H1 (cell line): Measurements from ENCODE around the gene RAB1B. TPM values are rescaled to one million over a fixed set of nuclear protein-coding genes. Genes with fewer than 3 reads are reported as not detected.

Source experiments
- ATF3 ChIP-seq: IDR thresholded peaks from 2 replicates; pipeline ENCODE4 v1.6.1; 2011; ENCODE audit warnings: low read depth, mild to moderate bottlenecking, low read length; ENCODE audit not compliant: insufficient read depth
- BACH1 ChIP-seq: IDR thresholded peaks from 2 replicates; pipeline ENCODE4 v1.6.1; 2012; ENCODE audit warnings: low read length, improper control_type of control experiment
- CBX5 ChIP-seq: fragments of 300-800, 300-1000 bp; sonication (generic); IDR thresholded peaks from 2 replicates; pipeline ENCODE4 v1.7.1; 2016; ENCODE audit warnings: antibody characterized with exemption, low read length, low read depth
- CTBP2 ChIP-seq: IDR thresholded peaks from 2 replicates; pipeline ENCODE4 v1.7.0; 2011; ENCODE audit warnings: borderline replicate concordance, mild to moderate bottlenecking, moderate library complexity, mixed read lengths, low read length; ENCODE audit not compliant: insufficient read depth, insufficient read length
- CTCF ChIP-seq, 3 experiments: IDR thresholded peaks; 1 replicate in 2 of 3; 2 replicates in 1 of 3; pipeline versions ENCODE4 v1.5.1 to v1.6.1; 2011; ENCODE audit warnings: low read length in 3 of 3, mild to moderate bottlenecking in 3 of 3, inconsistent platforms in 2 of 3, low read depth in 1 of 3, moderate library complexity in 1 of 3; ENCODE audit not compliant: insufficient read depth in 1 of 3; ENCODE audit errors: control extremely low read depth in 1 of 3
- EGR1 ChIP-seq: IDR thresholded peaks from 2 replicates; pipeline ENCODE4 v1.6.1; 2011; ENCODE audit warnings: low read depth, low read length, borderline replicate concordance
- FOSL1 ChIP-seq: IDR thresholded peaks from 2 replicates; pipeline ENCODE4 v1.6.1; 2011; ENCODE audit warnings: mild to moderate bottlenecking, low read depth, low read length, moderate library complexity; ENCODE audit not compliant: insufficient read depth
- GABPA ChIP-seq: IDR thresholded peaks from 2 replicates; pipeline ENCODE4 v1.6.1; 2011; ENCODE audit warnings: mild to moderate bottlenecking, low read length, moderate library complexity, borderline replicate concordance; ENCODE audit not compliant: insufficient read depth
- GTF2F1 ChIP-seq: IDR thresholded peaks from 2 replicates; pipeline ENCODE4 v1.6.1; 2012; ENCODE audit warnings: low read depth, low read length, improper control_type of control experiment, borderline replicate concordance
- KDM1A ChIP-seq: fragments of 200-600, 300-600 bp; sonication (generic); IDR thresholded peaks from 2 replicates; pipeline ENCODE4 v1.7.1; 2016; ENCODE audit warnings: mild to moderate bottlenecking, low read length, borderline replicate concordance
- KDM4A ChIP-seq: IDR thresholded peaks from one replicate; pipeline ENCODE4 v1.7.1; 2012; ENCODE audit warnings: low read depth, mild to moderate bottlenecking, moderate library complexity, low read length, inconsistent platforms; ENCODE audit not compliant: severe bottlenecking
- MAFK ChIP-seq: IDR thresholded peaks from 2 replicates; pipeline ENCODE4 v1.6.1; 2012; ENCODE audit warnings: low read depth, mild to moderate bottlenecking, improper control_type of control experiment, low read length
- NRF1 ChIP-seq: IDR thresholded peaks from 2 replicates; pipeline ENCODE4 v1.6.1; 2011; ENCODE audit warnings: mild to moderate bottlenecking, low read depth, low read length, improper control_type of control experiment
- RAD21 ChIP-seq, 2 experiments: IDR thresholded peaks in 1 of 2; conservative IDR thresholded peaks in 1 of 2; 2 replicates each; pipeline ENCODE4 v1.6.1; 2011; ENCODE audit warnings: low read depth in 2 of 2, low read length in 2 of 2, improper control_type of control experiment in 1 of 2, inconsistent platforms in 1 of 2, mild to moderate bottlenecking in 1 of 2, moderate library complexity in 1 of 2
- RFX5 ChIP-seq: IDR thresholded peaks from 2 replicates; pipeline ENCODE4 v1.6.1; 2011; ENCODE audit warnings: low read depth, low read length, improper control_type of control experiment, borderline replicate concordance
- SIN3A ChIP-seq, 2 experiments: IDR thresholded peaks in 1 of 2; conservative IDR thresholded peaks in 1 of 2; 2 replicates each; pipeline ENCODE4 v1.6.1; 2011 to 2012; ENCODE audit warnings: low read length in 2 of 2, improper control_type of control experiment in 1 of 2, low read depth in 1 of 2, mild to moderate bottlenecking in 1 of 2
- SIX5 ChIP-seq: IDR thresholded peaks from 2 replicates; pipeline ENCODE4 v1.6.1; 2011; ENCODE audit warnings: mild to moderate bottlenecking, low read depth, low read length
- SP4 ChIP-seq: IDR thresholded peaks from 2 replicates; pipeline ENCODE4 v1.6.1; 2012; ENCODE audit warnings: low read length, inconsistent platforms
- TEAD4 ChIP-seq: IDR thresholded peaks from 2 replicates; pipeline ENCODE4 v1.6.1; 2012; ENCODE audit warnings: low read depth, low read length, inconsistent platforms, mixed read lengths
- YY1 ChIP-seq: IDR thresholded peaks from 2 replicates; pipeline ENCODE4 v1.6.1; 2011; ENCODE audit warnings: low read depth, mild to moderate bottlenecking, low read length
- ZNF274 ChIP-seq: IDR thresholded peaks from 2 replicates; pipeline ENCODE4 v1.7.0; 2012; ENCODE audit warnings: low read length, borderline replicate concordance; ENCODE audit errors: extremely low read depth
- polyA plus RNA-seq, 7 experiments: library from polyadenylated mRNA; depleted of rRNA in 3 of 7; stranded (reverse) in 5 of 7; unstranded in 2 of 7; fragments of >200 nt in 5 of 7; fragments of 200-250 nt in 2 of 7; gene quantifications; 1 replicate in 5 of 7; 2 replicates in 1 of 7; 4 replicates in 1 of 7; pipeline versions ENCODE4 v1.2.1 to v1.2.3, GENCODE V29; 2011 to 2013; ENCODE audit warnings: missing spikeins in 2 of 7, mixed read lengths in 2 of 7
- total RNA-seq: library from RNA; stranded (reverse); fragmentation: NEBNext Ultra II Directional; extraction: Animal tissue kit (Norgen Biotek cat#: 25700); gene quantifications from 2 replicates; pipeline ENCODE4 v1.2.1, GENCODE V29; 2021

The RAB1B gene
- total and polyA plus RNA-seq, 2 of the 8 experiments (the other 6 are each of a cell fraction or from before 2014, with no cell fraction given): 100 to 217 TPM

- no peak for TF ChIP-seq EGR1
- TF ChIP-seq NRF1: peak; percentile 96
- TF ChIP-seq CBX5: no peak
- no peak for TF ChIP-seq ATF3
- TF ChIP-seq SP4: no peak; the same call in 1 of the 2 replicates
- TF ChIP-seq SIX5: peak; percentile 82
- TF ChIP-seq GTF2F1: no peak
- TF ChIP-seq CTBP2: no peak
- peak; percentile 95 for TF ChIP-seq YY1
- TF ChIP-seq KDM1A: no peak
- TF ChIP-seq FOSL1: no peak
- no peak for TF ChIP-seq MAFK
- TF ChIP-seq BACH1: no peak
- TF ChIP-seq GABPA: no peak
- TF ChIP-seq SIN3A (conservative IDR thresholded peaks at IDR 0.05 in 1 of 2, IDR thresholded peaks at IDR 0.05 in 1 of 2; ENCODE audit: low read depth in 1 of 2, low read length in 2 of 2): 0 out of 4 replicates have a peak, but pooled peaks of 1 of the 2 experiments have one; percentile 75
- no peak; a peak in 1 of 4 replicates for TF ChIP-seq CTCF (IDR thresholded peaks at IDR 0.05; ENCODE audit: control extremely low read depth in 1 of 3, insufficient read depth in 1 of 3, low read depth in 1 of 3, low read length in 3 of 3)
- no peak for TF ChIP-seq RAD21 (IDR thresholded peaks at IDR 0.05 in 1 of 2, conservative IDR thresholded peaks at IDR 0.05 in 1 of 2; ENCODE audit: low read depth in 2 of 2, low read length in 2 of 2)
- no peak for TF ChIP-seq RFX5
- no peak for TF ChIP-seq KDM4A
- no peak for TF ChIP-seq TEAD4
- TF ChIP-seq ZNF274: no peak
Measured at GRCh38 chr11:66268244-66268951, at the start of gene RAB1B (continued).
